Measurements from ENCODE around the gene STARD5.

DNA sequence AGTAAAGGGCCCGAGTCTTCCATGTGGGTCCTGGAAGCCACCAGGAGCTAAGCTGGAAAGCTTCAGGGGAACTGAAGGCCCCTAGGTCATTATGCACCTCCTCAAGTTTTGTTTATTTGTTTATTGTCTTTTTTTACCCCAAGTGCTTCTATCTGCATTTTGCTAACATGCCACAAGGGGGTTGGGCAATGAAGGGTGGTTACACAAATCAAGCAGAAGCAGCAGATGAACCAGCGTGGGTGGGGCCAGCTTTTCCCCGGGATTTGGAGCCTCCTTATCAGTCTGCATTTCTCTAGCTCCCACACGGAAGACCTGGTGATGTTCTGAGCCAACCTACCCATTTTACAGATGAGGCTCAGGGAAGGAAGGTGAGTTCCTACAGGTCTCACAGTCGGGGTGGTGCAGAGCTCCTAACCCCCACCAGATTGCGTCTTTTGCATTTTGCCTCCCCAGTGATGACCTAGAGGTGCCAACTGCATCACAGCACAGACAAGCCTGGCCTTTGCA lies 33.3 kb upstream of the STARD5 start:
- TF ChIP-seq POLR2A (IDR thresholded peaks at IDR 0.05): no peak
- TF ChIP-seq, protein P1, sequence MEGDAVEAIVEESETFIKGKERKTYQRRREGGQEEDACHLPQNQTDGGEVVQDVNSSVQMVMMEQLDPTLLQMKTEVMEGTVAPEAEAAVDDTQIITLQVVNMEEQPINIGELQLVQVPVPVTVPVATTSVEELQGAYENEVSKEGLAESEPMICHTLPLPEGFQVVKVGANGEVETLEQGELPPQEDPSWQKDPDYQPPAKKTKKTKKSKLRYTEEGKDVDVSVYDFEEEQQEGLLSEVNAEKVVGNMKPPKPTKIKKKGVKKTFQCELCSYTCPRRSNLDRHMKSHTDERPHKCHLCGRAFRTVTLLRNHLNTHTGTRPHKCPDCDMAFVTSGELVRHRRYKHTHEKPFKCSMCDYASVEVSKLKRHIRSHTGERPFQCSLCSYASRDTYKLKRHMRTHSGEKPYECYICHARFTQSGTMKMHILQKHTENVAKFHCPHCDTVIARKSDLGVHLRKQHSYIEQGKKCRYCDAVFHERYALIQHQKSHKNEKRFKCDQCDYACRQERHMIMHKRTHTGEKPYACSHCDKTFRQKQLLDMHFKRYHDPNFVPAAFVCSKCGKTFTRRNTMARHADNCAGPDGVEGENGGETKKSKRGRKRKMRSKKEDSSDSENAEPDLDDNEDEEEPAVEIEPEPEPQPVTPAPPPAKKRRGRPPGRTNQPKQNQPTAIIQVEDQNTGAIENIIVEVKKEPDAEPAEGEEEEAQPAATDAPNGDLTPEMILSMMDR (IDR thresholded peaks at IDR 0.05): no peak
